PC-9 (cell line): ENCODE results near the gene TDRKH.

Source experiments
- EZH2 ChIP-seq: fragments of 200-600 bp; sonication (generic); IDR thresholded peaks from 2 replicates; pipeline ENCODE4 v1.8.0; 2017; ENCODE audit warnings: antibody characterized with exemption, low read depth
- TF ChIP-seq, protein P1 (sequence below): fragments of 200-600 bp; sonication (generic); conservative IDR thresholded peaks from 2 replicates; pipeline ENCODE4 v1.6.1; 2017; ENCODE audit warnings: mixed run types, antibody characterized with exemption, mild to moderate bottlenecking, moderate library complexity

DNA sequence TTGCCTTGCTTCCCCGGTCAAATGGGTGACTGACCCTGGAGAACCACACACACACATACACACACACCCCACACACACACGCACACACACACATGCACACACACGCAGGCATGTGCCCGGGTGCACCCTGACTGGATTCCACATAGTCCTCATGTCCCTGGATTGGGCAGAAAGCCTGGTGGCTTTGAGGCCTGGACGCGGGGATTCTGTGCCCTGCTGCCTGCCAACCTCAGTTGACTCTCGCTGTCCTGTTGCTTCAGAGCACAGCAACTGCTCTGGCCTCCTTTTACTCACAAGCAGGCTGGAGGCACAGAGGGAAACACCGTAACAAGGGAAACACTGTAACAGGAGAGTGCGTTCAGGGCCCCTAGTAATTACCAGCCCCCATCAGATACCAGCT lies 34.9 kb upstream of the TDRKH start:
- TF ChIP-seq, protein P1, sequence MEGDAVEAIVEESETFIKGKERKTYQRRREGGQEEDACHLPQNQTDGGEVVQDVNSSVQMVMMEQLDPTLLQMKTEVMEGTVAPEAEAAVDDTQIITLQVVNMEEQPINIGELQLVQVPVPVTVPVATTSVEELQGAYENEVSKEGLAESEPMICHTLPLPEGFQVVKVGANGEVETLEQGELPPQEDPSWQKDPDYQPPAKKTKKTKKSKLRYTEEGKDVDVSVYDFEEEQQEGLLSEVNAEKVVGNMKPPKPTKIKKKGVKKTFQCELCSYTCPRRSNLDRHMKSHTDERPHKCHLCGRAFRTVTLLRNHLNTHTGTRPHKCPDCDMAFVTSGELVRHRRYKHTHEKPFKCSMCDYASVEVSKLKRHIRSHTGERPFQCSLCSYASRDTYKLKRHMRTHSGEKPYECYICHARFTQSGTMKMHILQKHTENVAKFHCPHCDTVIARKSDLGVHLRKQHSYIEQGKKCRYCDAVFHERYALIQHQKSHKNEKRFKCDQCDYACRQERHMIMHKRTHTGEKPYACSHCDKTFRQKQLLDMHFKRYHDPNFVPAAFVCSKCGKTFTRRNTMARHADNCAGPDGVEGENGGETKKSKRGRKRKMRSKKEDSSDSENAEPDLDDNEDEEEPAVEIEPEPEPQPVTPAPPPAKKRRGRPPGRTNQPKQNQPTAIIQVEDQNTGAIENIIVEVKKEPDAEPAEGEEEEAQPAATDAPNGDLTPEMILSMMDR: no peak
- no peak for TF ChIP-seq EZH2
